HG03521 (cell line): ENCODE data around the gene ZNF10.
A peak's percentile ranks its signal among the peaks of the same experiment; 100 is the strongest.

Source experiments
- ATAC-seq: cut with Tn5 transposase; IDR thresholded peaks from one replicate; pipeline ENCODE4 v1.9.1; 2021; ENCODE audit warnings: mild to moderate bottlenecking, moderate library complexity; ENCODE audit not compliant: unreplicated experiment

The ZNF10 gene

GRCh38 chr12:133130038-133130807, at the start of gene ZNF10, which contains the start of gene ZNF891:
ZNF10 (plus strand) TSS chr12:133130627; CDS start chr12:133144493, 13,866 bp downstream.
ZNF891 (minus strand) TSS chr12:133130274; CDS start chr12:133121918, 8,356 bp downstream.
- peak; percentile 92 for ATAC-seq

- no peak for ATAC-seq
These were observed 49.2 kb upstream of the ZNF10 start for GRCh38 chr12:133081159-133081780.

- ATAC-seq: no peak
These were observed 47.1 kb upstream of the ZNF10 start for GRCh38 chr12:133083345-133083744.

GRCh38 chr12:133105620-133106019, 24.8 kb upstream of the ZNF10 start:
- ATAC-seq: no peak

- ATAC-seq: no peak
These were observed 24.2 kb upstream of the ZNF10 start for GRCh38 chr12:133106253-133106652.

- no peak for ATAC-seq
These were observed 23.3 kb upstream of the ZNF10 start for GRCh38 chr12:133107121-133107520.

- ATAC-seq: no peak
These were observed 22.3 kb upstream of the ZNF10 start for GRCh38 chr12:133108150-133108549.

- ATAC-seq: no peak
These were observed 9.8 kb upstream of the ZNF10 start for GRCh38 chr12:133120385-133121191.

- ATAC-seq: no peak
These were observed 5.8 kb upstream of the ZNF10 start for GRCh38 chr12:133124674-133125073.

GRCh38 chr12:133129368-133130037, 924 bp upstream of the ZNF10 start:
- no peak for ATAC-seq

GRCh38 chr12:133130808-133131128, 341 bp downstream of the ZNF10 start:
- no peak for ATAC-seq

GRCh38 chr12:133135747-133136146, 5.3 kb downstream of the ZNF10 start:
- ATAC-seq: no peak

GRCh38 chr12:133145981-133146380, 15.6 kb downstream of the ZNF10 start:
- ATAC-seq: no peak

GRCh38 chr12:133156125-133156690, 25.8 kb downstream of the ZNF10 start:
- ATAC-seq: no peak

GRCh38 chr12:133165776-133166175, 35.3 kb downstream of the ZNF10 start:
- ATAC-seq: no peak

- no peak for ATAC-seq
These were observed 42.1 kb downstream of the ZNF10 start for GRCh38 chr12:133172491-133172890.

GRCh38 chr12:133174901-133175300, 44.5 kb downstream of the ZNF10 start:
- ATAC-seq: no peak

GRCh38 chr12:133180669-133181068, 50.2 kb downstream of the ZNF10 start:
- no peak for ATAC-seq

GRCh38 chr12:133181238-133181959, 51.0 kb downstream of the ZNF10 start, which contains the start of gene ZNF268:
ZNF268 (plus strand) TSS chr12:133181495; CDS start chr12:133181998, 503 bp downstream.
- peak; percentile 89 for ATAC-seq

- no peak for ATAC-seq
These were observed 59.7 kb downstream of the ZNF10 start for GRCh38 chr12:133190176-133190575.
